ENCODE results near the gene CSGALNACT2.

Gene CSGALNACT2

GRCh38 chr10:43192884-43193283 is 54.6 kb downstream of the CSGALNACT2 start:
- no peak for DNase-seq

- no peak for DNase-seq
Measured at GRCh38 chr10:43193496-43194080, 55.3 kb downstream of the CSGALNACT2 start.

- no peak for DNase-seq
Measured at GRCh38 chr10:43194266-43194665, 56.0 kb downstream of the CSGALNACT2 start.

GRCh38 chr10:43194859-43195258 is 56.6 kb downstream of the CSGALNACT2 start:
- DNase-seq = no peak

- no peak for DNase-seq
Measured at GRCh38 chr10:43195557-43195956, 57.3 kb downstream of the CSGALNACT2 start.

GRCh38 chr10:43196131-43196980 is 58.1 kb downstream of the CSGALNACT2 start:
- no peak for DNase-seq

GRCh38 chr10:43196981-43197833 is 59.0 kb downstream of the CSGALNACT2 start:
- DNase-seq = no peak

GRCh38 chr10:43197834-43198681 is 59.8 kb downstream of the CSGALNACT2 start:
- DNase-seq = no peak

GRCh38 chr10:43198682-43199005 is 60.4 kb downstream of the CSGALNACT2 start:
- DNase-seq = no peak

GRCh38 chr10:43199088-43199683 is 60.9 kb downstream of the CSGALNACT2 start:
- no peak for DNase-seq

GRCh38 chr10:43199684-43200537 is 61.7 kb downstream of the CSGALNACT2 start:
- DNase-seq = no peak

GRCh38 chr10:43200538-43201390 is 62.5 kb downstream of the CSGALNACT2 start:
- no peak for DNase-seq

GRCh38 chr10:43201545-43202131 is 63.4 kb downstream of the CSGALNACT2 start:
- DNase-seq = no peak

GRCh38 chr10:43202224-43202656 is 64.0 kb downstream of the CSGALNACT2 start:
- DNase-seq = peak; percentile 27

- DNase-seq = peak; percentile 34
Measured at GRCh38 chr10:43202657-43203447, 64.6 kb downstream of the CSGALNACT2 start.

GRCh38 chr10:43203448-43204041 is 65.3 kb downstream of the CSGALNACT2 start:
- DNase-seq = no peak

- no peak for DNase-seq
Measured at GRCh38 chr10:43204042-43204942, 66.0 kb downstream of the CSGALNACT2 start.
